HFF-Myc (cell line): Measurements from ENCODE around the gene FYB2.

Experiments
- DNase-seq: peaks from one replicate; pipeline ENCODE4 v3.0.0-alpha.2; 2011; ENCODE audit warnings: low read depth; ENCODE audit errors: extremely low read depth
- H3K4me3 ChIP-seq: replicated peaks from 2 replicates; pipeline ENCODE4 v1.5.1; 2011; ENCODE audit warnings: low read depth, mild to moderate bottlenecking, control low read depth, low read length
- TF ChIP-seq, protein P1 (sequence below): IDR thresholded peaks from 2 replicates; pipeline ENCODE4 v1.5.1; 2012; ENCODE audit warnings: mild to moderate bottlenecking, low read depth, low read length, control low read depth; ENCODE audit errors: missing control alignments

Gene FYB2

GRCh38 chr1:56827711-56828110, 8.5 kb upstream of the FYB2 start:
- TF ChIP-seq, protein P1, sequence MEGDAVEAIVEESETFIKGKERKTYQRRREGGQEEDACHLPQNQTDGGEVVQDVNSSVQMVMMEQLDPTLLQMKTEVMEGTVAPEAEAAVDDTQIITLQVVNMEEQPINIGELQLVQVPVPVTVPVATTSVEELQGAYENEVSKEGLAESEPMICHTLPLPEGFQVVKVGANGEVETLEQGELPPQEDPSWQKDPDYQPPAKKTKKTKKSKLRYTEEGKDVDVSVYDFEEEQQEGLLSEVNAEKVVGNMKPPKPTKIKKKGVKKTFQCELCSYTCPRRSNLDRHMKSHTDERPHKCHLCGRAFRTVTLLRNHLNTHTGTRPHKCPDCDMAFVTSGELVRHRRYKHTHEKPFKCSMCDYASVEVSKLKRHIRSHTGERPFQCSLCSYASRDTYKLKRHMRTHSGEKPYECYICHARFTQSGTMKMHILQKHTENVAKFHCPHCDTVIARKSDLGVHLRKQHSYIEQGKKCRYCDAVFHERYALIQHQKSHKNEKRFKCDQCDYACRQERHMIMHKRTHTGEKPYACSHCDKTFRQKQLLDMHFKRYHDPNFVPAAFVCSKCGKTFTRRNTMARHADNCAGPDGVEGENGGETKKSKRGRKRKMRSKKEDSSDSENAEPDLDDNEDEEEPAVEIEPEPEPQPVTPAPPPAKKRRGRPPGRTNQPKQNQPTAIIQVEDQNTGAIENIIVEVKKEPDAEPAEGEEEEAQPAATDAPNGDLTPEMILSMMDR = no peak
- H3K4me3 ChIP-seq = no peak overlapping the region
- DNase-seq = no peak

GRCh38 chr1:56825436-56825835, 6.2 kb upstream of the FYB2 start:
- no peak overlapping the region for H3K4me3 ChIP-seq
- TF ChIP-seq, protein P1 = no peak
- no peak for DNase-seq

- H3K4me3 ChIP-seq = no peak overlapping the region
- no peak for DNase-seq
- TF ChIP-seq, protein P1 = no peak
Observed at GRCh38 chr1:56824938-56825337, 5.7 kb upstream of the FYB2 start.

GRCh38 chr1:56824271-56824670, 5.1 kb upstream of the FYB2 start:
- DNase-seq = no peak
- TF ChIP-seq, protein P1 = no peak

DNA sequence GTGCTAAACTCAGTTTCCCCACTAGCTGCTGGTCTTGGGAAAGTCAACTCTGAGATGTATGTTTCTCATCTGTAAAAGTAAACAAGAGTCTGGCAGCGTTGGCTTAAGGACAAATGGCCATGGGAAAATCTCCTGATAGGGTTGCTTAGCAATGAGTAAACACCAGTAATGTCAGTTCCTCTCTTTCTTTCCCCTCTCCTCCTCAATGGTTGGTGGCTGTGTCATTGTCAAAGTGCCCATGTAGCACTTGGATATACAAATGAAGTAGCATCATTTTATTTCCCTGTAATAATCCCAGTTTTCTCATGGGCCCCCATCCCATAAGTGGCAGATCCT, 2.2 kb upstream of the FYB2 start:
- no peak for DNase-seq
- TF ChIP-seq, protein P1 = no peak
- no peak overlapping the region for H3K4me3 ChIP-seq

More at GRCh38 chr1:56824271-56824670, 5.1 kb upstream of the FYB2 start:
- H3K4me3 ChIP-seq = no peak overlapping the region

- no peak overlapping the region for H3K4me3 ChIP-seq
- peak; percentile 44 for DNase-seq
- TF ChIP-seq, protein P1 = peak; percentile 100
Observed at GRCh38 chr1:56820755-56821461, 1.7 kb upstream of the FYB2 start.
